ENCODE results near the gene ATP2B3.

- TF ChIP-seq POLR2AphosphoS5 (IDR thresholded peaks at IDR 0.05; ENCODE audit: low read depth, low read length) (no peak), POLR2A (IDR thresholded peaks at IDR 0.05; ENCODE audit: low read depth, low read length) (no peak), TAF1 (IDR thresholded peaks at IDR 0.05; ENCODE audit: low read depth, low read length) (no peak)
Observed at GRCh38 chrX:153533091-153533490, 15.6 kb downstream of the ATP2B3 start.
